GM11168 (cell line): ENCODE measurements around the gene ARSI.

Experiments used
- in situ Hi-C: fragments of 300-500 bp; cut with MboI; formaldehyde crosslinking; loops from one replicate; pipeline ENCODE4 v1.12.0; 2022; ENCODE audit warnings: low sequenced_read_pairs; ENCODE audit not compliant: unreplicated experiment

The ARSI gene

DNA sequence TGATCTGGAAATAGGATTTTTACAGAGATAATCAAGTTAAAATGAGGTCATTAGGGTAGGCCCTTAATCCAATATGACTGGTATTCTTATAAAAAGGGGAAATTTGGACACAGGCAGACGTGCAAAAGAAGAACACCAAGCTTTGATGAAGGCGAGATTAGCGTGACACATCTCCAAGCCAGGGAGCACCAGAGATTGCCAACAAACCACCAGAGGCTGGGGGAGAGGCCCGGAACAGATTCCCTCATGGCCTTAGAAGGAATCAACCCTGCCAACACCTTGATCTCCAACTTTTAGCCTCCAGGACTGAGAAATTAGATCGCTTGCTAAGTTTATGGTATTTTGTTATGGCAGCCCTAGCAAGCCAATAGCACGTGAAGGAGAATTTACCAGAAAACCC, 10.8 kb upstream of the ARSI start:
- in situ Hi-C loops, result no loop called here

DNA sequence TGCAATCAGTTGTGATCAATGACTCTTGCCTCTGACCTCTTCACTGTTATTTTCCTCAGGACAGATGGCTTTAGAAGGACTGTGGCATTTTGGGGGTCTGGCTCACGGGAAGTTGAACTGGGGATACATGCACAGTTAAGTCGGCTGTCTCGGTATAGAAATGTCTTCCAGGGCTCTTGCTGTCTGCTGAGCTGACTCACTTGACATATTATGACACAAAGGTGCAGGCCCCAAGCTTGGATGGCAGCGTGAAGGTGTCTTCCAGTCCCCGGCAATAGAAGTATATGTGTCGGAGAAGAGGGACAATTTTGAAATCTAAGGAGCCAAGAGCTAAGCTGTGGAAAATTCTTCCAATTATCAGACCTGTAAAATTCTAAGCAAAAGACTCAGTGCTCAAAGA, 9.8 kb upstream of the ARSI start:
- in situ Hi-C loops, result no loop called here

DNA sequence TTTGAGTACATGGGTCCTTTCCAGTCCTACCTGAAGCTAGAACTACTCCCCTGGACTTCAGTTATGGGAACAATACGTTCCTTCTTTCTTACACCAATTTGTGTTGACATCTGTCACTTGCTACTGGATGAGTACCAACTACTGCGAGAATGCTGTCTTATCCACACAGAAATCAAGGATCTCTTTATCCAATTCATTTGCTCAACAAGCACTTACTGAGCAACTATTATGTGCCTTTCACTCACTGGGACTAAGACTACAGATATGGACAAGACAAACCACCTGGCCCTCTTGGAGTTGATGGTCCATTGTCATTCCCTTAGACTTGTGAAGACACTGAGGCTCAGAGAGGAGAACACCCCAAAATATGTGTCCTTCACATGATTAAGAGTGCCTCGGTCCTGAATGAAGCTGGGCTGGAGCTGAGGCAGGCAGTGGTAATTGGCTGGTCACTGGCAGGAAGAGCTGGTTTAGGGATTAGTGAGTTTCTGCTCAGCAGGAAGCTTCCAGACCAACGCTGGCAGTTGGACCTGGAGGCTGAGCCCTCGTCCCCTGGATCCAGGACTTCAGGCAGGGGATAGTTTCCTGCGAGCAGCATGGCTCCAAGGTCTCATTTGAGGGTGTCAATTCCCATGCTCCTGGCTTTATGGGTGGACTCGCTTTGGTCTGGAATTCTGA, 8.4 kb upstream of the ARSI start:
- in situ Hi-C loops, result no loop called here

DNA sequence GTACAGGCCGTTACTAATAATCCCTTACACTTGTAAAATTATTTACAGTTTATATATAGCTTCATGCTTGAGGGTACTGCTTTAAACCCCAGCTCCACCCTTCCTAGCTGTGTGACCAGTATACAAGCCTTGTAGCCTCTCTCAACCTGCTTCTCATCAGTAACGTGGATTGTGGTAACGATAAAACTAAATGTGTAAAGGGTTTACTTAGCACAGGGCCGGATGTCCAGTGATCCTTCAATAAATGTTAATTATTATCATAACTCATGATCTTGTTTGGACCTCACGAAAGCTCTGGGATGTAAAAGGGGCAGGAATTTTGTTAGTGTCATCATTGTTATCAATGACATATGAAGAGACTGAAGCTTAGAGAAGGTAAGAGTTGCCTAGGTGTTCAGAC, 7.5 kb upstream of the ARSI start:
- in situ Hi-C loops, result no loop called here

DNA sequence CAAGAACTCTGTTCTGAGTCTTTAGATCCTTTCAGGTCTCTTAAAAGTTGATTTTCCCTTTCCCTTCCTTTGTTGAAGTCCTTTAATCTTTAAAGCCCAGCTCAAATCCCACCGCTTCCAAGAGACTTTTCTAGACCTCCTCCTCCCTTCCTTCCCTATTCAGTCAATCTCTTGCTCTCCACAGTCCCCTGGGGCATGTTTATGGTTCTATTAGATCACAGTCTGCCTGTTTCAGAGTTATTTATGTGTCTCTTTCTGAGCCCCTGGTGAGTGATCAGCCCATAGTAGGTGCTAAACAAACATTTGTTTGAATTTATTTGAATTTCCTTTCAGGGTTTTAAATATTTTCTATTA, 7.2 kb upstream of the ARSI start:
- in situ Hi-C loops, result no loop called here

DNA sequence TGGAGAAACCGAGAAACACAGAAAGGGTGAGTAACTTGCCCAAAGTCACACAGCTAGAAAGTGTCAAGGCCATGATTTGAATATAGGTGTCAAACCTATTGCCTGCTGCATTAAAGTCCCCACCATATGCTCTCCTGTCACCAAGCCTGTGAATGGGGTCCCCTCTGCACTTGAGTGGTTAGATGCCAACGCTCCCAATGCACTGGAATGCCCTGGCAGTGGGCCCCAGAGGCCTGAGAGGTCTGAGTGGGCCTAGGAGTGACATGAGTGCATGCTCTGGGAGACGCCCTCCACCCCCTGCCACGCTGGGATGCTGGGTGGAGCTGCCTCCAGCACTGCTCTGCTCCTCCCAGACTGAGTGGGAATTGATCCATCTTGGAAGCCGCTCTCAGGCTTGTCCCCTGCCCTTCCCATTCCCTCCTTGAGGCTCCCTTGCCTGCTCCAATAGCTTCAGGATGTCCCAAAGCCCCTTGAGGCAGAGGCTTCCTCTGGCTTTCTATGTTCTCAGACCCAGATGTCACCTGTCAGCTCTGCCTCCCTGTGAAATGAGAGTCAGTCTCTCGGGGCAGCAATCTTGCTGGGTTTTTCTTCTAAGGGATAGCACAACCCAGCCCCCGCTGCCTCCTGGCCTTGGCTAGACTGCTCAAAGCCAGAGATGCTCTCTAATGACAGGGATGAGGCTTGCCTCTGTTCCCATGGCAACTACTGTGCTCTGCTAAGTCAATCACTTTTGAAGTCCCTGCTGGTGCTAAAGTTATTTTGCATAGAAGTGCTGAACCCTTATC, 6.6 kb upstream of the ARSI start:
- in situ Hi-C loops, result no loop called here

DNA sequence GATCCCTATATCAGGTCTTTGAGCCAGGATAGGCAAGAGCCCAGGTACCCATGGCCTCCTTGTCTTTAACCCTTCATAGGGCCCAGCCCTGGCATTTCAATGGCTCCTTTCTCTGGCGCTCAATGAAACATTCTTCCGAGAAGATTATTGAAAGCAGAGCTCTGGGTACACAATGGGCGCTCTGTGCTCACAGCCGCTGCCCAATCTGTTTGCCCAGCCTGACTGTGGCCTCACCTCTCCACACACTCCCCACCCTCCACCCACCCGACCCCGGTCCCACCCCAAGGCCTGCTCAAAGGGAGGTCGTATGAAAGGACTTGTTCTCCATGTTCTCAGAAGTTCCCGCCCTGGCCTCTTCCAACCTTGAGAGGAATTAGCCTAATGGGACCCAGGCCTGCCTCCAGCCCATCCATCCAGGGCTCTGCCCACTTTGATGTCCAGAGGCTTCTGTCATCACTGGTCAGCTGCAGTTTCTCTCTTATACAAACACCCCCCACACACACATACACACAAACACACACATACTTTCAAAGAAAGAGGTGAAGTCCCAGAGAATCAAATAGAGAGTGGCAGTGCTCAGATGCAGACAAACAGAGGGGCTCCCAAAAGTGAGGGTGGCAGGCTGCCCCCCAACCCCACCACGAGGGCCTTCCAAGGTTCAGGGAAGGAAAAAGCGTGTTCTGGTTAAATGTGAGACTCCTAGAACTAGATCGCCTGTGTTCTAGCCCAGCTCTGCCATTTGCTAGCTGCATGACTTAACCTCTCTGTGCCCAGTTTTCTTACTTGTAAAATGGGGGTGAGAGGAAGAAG, 5.1 kb upstream of the ARSI start:
- in situ Hi-C loops, result no loop called here

DNA sequence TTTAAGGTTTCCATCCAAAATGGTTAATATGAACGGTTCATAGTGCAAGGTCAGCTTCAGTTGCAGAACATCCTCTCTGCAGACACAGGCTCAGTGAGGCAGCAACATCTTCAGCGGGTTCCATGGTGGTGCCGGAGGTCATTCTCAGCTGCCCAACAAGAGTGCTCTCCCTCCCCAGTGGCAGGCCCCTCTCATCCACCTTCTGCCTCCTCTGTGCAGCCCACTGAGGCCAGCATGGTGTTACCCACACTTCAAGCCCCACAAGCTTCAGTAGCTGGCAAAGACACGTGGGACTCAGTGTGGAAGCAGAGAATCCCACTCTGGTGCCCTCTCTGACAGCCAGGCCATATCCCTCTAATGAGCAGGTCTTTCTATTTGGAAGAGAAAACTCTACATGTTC, 4.1 kb upstream of the ARSI start:
- in situ Hi-C loops, result no loop called here

DNA sequence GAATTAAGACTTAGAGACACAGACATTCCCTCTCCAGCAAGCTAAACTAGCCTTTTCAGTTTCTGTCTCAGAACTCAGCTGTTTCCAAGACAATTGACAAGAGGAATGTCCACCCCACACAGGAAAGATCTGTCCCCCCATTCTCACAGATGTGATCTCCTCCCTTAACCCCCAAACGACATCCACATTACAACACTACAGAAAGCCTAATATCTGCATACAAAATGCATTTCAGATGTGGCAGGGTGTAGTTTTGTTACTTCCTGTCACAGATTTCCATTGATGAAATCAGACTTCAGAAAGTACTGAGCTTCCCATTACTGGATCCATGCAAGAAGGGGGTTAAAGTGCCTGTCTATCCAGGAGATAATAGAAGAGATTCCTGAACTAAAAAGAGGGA, 2.9 kb upstream of the ARSI start:
- in situ Hi-C loops, result no loop called here

DNA sequence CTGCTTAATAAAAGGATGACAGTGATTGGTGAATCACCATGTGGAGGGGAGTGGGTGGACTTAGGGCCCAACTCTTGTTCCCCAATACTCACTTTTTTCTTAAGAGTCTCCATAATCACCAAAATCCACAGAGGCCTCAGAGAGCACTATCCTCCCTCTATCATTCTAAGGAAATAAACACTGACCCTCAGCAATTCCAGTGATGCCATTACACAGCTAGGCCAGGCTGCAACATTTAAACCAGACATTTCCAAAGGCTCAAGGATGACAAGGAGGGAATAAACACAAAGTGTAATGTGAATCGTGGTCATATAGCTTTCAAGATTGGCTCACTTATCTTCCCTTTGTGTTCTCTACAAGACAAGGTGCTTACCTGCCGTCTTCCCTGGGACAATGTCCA, 2.4 kb upstream of the ARSI start:
- in situ Hi-C loops, result no loop called here

DNA sequence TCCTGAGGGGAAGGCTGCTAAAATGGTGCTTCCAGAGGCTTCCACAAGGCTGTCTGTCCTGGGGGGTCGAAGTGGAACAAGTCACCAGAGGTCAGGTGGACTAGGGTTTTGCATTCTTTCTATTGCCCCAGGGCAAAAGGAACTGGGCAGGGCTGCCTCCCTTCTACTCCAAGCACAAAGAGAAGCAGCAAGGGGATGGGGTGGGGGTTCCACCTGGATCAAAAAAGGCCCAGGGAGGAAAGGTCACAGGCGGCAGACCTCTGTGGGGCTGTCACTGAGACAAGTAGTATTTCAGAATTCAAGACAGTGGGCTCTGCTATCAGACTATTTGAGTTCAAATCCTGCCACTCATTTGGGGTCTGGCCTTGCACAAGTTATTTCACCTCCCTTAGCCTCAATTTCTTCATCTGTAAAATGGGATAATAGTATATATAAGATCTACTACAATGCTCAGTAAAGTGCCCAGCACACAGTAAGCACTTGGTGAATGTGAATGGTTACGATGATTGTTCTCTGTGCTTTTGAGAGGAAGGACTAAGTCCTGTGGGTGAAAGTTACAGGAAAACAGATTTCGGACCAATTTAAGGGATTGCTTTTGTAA, 1.9 kb upstream of the ARSI start:
- in situ Hi-C loops, result no loop called here

DNA sequence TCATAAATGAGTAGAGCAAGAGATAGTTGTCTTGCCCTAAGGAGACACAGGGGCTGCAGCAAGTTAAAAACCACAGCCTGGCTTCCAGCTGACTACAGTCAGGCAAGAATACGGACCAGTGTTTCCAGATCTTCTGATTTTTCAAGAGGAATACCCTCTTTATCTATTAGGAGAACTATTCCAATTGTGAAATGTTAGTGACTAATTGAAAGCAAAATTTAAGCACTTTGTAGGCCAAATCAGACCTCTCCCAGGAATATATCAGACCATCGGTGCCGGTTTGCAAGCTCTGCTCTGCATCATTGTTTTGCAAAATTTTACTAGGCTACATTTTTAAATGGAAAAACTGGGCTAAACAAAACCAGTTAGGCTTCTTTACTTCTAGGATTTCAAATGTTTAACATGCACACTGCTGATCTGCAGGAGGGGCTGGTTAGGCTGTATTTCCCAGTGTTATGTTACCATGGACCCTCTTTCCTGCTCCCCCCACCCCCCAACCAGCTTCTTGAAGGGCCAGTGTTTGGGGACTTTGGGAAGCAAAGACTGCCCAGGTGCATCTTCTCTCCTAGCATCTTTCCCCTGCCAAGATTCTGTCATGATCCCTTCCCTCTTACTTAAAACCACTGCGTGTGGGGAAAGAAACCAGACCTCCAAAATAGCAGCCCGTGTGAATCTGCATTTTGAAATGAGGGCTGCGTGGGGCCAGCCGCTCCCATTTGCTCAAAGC, 1.1 kb upstream of the ARSI start:
- in situ Hi-C loops, result no loop called here

DNA sequence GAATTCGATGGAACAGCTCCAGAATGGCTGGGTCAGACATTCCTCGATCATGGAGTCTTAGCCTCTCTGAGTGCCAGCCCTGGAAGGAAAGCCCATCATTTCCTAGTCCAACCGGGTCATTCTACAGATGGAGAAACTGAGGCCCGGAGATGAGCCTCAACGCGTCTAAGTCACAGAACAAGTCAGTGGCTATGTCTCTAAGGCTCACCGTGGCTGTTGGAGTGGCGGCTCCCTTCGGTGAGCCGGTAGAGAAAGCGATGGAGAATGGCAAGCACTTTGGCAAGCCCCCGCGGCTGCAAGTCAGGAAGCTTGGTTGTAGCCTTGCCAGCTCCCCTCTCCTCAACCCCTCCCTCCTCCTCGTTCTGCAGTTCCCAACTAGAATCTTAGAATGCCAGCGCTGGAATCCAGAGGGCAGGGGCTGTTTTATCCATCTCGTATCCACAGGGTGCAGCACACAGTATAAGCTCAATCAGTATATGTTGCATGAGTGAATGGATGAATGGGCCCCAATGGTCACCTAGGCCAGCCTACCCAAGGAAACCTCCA, 438 bp upstream of the ARSI start:
- in situ Hi-C loops, result no loop called here

DNA sequence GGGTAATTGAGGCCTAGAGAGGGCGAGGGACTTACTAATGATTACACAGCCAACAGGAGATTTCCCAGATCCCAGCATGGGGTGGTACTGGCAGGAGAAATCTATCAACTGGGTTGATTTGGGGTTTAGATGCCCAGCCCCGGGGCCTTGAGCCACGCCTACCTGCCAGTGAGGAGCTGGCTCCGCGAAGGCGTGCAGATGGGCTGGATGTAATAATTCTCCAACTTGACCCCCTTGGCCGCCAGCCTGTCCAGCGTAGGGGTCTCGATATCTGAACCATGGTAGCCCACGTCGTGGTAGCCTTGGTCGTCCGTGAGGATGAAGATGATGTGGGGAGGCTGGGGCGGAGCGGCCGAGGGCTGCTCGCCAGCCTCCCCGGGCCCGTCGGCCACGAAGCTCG, 804 bp downstream of the ARSI start:
- in situ Hi-C loops, result no loop called here

DNA sequence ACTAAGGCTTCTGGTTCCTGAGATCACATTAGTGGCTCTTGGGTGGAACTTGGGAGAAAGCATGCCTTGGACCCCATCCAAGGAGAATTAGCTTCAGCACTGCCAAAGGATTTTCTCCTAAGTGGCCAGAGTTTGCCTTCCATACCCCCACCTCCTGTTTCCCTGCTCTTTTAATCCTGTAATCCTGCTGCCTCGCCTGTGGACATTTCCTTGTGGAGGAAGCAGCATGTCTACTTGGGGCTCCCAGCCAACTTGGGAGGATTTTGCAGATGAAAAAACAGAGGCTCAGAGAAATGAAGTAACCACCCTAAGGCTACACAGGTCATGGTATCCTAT, 1.6 kb downstream of the ARSI start:
- in situ Hi-C loops, result no loop called here

DNA sequence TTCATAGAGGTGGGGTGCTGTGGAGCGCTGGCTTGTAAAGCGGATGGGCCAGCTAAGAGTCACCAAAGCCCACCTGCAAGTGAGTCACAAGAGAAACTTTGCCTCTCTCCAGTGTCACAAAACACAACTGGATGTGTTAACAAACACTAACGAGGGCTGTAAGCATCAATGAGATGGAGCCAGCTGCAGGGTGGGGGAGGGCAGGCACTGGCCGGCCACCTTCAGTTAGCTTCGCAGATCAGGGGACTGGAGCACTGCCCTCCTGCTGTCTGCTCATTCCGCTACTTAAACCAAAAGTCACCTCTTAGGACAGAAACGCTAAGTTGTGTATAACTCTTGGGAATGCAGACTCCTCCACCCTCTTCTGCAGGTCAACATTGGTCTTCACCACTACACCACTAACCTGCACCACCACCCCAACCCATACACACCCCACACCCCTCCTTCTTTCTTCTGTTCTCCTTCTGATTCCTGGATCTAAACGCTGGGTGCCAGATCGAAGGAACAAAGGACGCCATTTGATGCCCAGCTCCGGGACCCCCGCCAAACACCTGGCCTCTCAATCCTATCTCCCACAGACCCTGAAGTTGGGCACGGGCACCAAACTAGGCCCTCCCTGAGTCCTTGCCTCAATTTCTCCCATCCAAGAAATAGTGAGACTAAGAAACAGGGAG, 2.1 kb downstream of the ARSI start:
- in situ Hi-C loops, result no loop called here

DNA sequence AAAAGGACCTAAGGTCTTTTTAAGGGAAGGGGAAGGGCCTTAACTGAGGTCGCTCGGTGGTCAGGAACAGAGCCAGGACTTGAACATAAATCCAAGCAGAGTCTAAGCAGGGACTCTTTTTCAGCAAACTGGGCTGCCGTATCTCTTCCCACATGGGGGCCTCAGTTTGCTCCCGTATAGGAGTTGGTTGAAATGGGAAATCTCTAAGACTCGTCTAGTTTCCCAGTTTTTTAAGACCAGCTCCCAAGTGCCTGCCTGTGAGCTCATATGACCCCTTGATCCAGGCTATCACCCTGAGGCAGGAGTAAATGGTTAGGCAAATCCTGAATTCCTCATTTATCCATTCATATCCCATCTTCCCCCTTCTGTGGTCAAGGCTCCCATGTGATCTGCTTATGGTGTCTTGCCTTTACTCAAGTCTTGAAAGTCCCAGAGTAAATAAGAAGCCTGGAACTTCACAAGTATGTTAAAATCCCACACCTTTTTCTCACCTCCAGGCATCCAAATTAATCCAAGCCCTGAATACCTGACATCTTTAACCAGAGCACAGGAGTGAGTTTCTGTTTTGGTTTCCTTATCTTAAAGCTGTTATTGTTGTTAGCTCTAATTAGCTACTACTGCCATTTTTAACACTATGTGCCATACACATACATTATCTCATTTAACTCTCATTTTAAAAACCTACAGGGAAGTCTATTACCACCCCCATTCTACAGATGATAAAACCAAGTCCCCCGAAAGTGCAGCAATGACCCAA, 3.0 kb downstream of the ARSI start:
- in situ Hi-C loops, result no loop called here

DNA sequence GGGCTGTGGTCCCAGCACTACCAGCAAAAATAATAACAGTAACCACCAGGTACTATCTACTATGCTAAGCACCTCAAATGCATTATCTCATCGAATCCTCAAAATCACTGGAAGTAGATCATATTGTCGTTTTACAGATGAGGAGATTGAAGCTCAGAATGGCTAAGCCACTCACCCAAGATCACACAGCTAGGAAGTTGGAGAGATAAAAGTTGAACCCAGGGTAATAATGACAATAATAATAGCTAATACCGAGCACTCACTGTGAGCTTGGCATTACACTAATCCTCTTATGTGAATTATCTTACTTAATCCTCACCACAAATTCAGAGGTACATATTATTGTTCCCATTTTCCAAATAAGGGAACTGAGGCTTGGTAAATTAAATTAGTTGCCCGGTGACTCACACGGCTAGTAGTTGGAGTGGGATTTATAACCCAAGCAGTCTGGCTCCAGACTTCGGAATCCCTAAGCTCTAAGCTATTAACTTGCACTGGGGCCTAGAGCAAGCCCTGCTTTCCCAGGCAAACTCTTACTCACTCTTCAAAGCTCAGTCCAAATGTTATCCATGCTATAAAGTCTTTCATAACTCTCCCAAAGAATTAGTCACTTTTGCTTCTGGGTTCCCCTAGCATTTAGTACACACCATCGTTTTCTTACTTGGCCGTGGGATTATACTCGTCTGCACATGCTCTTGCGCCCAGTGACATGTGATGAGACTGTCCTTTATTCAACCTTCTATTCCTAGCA, 3.8 kb downstream of the ARSI start:
- in situ Hi-C loops, result no loop called here
